ENCODE results near the gene BABAM2.

BABAM2 gene

DNA sequence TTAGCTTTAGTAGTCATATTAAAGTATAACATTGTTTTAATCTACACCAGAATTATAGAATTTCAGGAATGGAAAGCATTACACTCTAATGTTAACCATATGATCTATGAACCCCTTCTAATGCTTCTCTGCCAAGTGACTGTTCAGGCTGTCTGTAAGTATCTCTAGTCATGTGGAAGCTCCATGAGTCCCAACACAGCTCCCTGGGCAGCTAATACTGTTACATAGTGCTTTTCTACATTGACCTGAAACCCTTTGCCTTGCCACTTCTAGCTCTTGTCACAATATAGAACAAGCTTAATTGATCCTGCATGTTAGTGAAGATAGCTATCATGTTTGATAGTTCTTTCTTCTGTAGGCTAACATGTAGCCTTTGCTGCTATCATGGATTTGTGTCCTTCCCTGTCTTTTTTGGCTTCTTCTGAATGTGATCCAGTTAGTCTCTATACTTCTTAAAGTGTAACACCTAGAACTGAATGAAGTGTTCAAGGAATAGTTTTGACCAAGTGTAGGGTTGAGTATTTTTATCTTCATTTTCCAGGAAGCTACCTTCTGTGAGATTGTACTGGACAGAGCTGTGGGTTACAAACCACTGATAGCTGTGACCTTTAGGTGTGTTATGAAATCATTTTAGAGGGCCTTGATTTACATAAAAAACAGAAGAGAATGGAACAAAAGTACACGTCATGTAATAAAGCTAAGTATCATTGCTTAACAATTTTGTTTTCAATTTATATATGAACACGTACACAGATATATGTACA, 23.7 kb downstream of the BABAM2 start:
- DNase-seq, result no peak

DNA sequence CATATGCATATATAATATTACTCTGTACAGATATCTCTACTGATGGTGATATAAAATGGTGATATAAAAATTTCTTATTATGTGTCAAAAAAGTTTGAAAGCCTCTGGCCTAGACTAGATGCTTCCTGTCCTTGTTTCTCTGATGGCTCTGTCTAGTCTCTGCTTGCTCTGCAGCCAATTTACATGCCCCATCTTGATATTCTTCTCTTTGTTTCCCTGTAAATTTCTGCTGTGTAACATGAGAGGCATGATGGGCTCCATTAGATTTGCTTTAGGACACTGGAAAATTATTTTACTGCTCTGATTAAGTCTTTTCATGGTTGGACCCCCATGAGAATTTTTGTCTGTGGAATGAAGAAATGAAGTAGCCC, 24.3 kb downstream of the BABAM2 start:
- no peak for DNase-seq

DNA sequence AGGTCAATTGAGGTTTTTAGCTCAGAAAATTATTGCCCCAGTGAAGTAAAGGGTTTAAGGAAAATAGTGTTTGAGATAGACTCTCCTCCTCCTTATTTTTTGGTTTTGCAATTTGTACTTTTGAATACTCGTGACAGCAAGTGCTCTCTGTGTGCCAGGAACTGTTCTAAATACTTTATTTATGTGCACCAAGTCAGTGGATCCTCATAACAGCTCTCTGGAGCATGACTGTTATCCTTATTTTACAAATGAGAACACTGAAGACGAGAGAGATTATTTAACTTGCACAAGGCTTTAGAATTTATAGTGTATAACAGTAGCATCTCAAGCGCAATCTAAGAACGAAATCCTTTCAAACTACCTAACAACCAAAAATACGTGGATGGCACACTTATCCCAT, 24.7 kb downstream of the BABAM2 start:
- DNase-seq, result no peak

DNA sequence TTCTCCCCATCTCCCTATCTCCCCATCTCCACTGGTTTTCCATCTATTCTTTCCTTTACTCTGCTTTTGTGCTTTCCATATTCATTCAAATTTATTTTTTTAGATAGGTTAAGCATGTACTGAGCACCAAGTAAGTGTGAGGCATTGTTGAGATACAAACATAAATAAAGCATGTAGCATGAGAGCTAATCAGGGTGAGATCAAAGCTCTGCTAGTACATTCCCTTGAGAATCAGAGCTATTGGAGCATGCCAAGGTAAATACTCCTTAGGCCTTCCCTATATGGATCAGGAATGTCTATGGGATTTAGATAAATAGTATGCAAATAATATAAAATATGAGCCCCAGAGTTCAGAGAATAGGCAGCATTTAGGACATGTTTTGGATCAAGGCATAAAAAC, 25.3 kb downstream of the BABAM2 start:
- DNase-seq, result no peak

DNA sequence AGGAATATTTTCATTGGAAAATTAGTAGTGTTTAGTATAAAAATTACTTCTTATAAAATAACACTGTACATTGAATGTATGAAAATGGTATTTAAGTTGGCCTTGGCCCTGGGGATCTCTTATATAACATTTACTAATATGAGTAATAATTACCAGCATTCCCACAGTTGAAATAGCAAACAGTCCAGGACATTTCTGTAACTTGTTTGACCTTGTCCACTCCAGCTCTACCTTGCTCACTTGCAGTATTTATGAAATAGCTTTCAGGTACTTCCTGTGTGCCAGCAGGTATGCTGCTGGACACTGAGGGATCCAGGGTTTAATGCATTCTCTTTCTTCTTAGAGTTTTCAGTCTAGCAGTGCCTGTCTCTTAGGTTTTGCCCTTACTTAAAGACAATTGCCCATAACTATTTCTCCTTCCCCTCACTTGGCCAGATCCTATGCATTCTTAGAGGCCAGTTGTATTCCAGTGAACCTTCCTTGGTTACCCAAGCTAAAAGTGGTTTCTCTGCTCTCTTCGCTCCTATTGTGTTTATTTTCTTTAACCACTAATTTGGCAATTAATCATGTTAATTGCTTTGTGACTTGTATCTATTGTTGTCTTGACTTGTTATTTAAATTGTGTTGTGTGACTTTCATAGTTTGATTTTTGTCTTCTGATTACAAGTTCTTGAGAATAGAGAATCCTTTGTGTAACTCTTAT, 25.9 kb downstream of the BABAM2 start:
- no peak for DNase-seq

DNA sequence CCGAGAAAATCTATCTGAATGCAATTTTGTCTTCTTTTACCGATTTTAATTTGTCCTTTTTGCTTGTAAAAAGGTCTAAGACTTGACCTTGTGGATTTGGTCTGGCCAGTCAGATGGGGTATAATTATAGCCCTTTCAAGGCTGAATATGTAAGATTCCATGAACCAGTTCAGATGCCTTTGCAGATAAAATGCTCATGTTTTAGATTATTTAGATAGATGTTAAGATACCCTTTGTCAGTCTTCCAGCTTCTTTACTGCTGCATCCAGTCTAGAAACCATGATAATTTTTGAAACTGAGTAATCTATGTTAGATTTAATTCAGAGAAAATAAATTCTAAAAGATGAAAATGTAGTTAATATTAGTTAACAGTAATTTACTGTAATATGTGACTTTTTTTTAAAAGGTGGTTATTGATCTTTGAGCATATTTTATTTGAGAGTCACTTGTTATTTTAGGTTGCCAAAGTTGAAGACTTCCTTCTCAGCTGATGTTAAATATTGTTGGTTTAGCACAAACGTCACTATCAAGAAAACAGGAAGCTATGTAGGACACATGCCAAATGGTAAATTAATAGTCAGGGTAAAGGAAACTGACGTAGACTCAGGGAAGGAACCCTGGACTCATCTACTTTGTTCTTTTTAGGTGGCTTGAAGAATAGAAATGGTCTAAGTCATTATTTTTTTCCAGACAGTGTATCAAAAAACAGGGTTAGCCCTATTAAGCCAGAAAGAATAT, 29.8 kb downstream of the BABAM2 start:
- no peak for DNase-seq

DNA sequence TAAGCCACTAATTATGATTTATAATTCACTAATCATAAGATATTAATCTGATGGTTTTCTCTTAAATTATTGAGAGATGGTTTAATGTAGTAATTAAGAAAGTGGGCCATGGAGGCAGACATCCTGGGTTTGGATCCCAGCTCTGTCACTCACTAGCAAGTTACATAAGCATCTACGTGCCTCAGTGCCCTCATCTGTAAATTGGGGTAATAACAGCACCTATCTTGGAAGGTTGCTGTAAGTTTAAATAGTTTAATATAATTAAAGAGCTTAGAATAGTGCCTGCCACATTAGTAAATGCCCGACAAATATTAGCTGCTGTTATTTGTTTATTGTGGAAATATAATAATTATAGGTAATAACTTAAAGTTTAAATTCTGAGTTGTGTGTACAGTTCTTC, 30.9 kb downstream of the BABAM2 start:
- no peak for DNase-seq

DNA sequence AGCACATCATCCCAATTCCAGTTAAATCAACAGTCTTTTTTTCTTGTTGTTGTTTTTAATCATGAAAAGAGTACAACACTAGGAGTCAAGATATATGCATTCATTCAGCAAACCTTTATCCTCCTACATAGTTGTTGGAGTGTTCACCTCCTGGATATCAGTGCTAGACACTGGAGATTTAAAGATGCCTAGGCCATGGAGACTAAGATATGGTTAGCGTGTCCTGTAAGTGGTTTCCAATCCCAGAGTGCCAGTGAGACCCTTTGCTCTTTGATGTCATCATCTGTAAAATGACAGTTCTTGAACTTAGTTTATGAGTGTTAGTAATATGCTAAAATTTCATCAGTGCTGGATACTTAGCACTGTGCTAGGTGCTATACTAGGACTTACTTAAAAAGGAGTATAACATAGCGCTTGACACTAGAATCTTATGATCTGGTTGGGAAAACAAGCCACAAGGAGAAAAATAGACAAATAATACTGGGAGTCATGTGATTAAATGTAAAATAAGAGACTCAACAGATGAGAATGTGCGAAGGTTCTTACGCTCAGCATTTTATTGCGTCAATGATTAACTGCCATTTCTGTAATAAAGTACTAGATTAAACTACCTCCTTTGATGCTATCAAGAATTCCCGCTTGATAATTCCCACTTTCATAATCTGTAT, 31.5 kb downstream of the BABAM2 start:
- no peak for DNase-seq

DNA sequence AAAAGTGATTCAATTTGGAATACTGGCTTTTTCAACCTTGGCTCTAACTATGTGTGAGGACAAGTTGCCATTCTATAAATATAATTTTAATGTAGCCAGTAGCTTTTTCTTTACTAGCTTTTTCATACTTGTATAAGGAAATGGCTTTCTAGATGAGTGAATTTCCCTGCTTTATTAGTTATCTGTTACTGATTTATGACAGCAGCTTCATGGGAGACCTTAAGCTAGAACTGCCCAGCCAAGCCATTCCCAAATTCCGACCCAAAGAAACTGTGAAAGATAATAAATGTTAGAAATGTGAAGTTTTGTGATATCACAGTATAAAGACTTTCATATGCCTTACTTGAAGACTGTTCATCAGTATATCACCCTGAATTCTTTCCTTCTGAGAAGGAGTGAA, 32.3 kb downstream of the BABAM2 start:
- no peak for DNase-seq

DNA sequence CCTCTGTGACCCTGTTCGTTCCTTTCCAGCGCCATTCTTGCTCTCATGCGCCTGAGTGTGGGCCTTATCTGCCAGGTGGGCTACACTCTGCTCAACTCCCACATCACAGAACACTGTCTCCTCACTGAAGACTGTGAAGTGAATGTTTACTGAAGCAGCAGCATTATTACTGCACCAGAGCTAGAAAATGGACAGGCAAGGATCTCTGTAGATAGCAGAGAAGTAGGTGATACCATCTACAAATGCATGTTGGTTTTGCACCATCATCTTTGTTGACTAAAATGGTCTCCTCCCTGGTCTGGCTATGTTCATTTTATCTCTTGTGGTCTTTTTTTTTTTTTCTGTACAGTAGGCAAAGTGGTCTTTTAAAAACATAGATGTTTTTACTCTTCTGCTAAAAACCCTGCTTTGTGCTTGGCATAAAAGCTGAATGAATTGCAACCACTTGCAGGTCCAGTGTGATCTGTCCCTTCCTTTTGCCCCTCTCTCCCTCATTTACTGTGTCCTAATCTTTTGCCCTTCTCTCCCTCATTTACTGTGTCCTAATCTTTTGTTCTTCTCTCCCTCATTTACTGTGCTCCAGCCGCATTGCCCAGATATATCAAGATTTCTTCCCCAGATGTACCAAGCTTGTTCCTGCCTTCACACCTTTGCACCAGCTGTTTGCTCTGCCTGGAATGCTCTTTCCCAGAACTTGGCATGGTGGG, 35.4 kb downstream of the BABAM2 start:
- no peak for DNase-seq

DNA sequence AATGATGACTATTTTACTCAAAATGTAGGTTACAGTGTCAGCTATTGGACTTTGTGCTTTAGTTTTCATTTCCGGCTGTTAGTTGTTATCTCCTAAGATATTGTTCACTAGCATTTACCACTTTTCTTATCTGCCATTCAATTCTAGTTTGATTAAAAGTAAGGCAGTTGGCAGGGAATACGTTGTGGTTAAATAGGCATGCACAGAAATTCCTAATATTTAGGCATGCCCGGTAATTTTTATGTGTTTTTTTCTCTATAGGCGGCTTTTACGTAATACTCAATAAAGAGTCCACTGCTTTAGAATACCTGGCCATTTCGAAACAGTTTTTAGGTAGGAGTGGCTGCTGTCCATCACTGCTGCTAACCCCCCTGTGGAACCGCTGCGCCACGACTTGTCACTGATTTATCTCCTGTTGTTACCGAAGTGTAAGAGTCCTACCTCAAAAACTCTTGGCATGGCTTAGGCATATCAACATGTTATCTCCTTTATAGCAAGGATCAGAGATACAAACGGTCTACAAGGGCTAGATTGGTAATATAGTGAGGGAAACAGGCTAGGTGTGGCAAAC, 39.5 kb downstream of the BABAM2 start:
- DNase-seq, result no peak

DNA sequence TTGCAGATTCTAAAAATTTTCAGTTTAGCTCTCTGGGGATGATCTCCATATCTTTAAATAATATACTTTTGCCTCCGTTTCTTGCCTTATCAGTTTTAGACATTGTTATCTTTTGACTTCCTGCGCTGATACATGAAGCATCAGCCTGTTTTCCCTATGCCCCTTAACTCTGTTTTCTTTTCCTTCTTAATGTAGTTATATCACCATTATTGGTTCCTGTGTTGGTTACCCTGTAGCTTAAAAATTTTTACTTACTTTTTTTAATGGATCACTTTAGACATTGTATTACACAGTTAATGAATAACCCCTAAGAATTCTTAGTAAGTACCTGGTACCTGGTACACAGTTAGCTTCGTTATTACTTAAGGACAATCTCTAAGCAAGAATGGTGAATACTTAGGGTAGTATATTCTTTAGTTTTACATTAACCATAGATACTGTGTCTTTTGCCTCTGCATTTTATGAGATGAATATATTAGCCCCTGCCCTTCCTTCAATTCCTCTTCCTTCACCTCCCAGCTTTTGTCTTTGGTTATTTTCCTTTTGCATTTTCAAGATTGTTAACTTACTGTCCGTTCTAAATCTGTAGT, 40.9 kb downstream of the BABAM2 start:
- no peak for DNase-seq

DNA sequence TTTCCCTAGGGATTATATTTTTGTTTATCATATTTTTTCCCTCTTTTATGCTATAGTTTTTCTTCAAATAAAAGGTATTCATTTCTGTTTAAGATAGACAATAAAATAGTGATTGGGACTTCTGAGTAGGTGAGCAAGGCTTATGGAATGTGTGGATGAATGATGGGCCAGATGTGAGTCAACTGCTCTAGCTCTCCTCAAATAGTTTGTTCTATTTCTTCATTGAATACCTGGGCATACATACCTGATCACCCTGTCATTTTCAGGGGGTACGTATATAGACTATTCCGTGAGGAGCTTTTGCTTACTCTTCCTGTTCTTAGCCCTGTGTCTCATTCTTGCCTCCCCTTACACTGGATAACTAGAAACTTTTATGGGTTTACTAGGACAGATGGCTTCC, 41.9 kb downstream of the BABAM2 start:
- DNase-seq, result no peak

DNA sequence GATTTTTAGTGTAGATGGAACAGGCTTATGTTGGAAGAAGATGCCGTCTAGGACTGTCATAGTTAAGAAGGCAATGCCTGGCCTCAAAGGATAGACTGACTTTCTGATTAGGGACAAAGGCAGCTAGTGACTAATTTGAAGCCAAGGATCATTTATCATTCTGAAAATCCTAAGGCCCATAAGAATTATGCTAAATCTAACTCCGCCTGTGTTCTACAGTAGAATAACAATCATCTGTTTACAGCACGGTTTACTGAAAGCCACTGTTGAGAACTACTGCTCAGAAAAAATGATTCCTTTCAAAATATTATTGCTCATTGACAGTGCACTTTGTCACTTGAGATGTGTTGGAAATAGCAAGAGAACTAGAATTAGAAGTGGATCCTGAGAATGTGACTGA, 44.5 kb downstream of the BABAM2 start:
- no peak for DNase-seq

DNA sequence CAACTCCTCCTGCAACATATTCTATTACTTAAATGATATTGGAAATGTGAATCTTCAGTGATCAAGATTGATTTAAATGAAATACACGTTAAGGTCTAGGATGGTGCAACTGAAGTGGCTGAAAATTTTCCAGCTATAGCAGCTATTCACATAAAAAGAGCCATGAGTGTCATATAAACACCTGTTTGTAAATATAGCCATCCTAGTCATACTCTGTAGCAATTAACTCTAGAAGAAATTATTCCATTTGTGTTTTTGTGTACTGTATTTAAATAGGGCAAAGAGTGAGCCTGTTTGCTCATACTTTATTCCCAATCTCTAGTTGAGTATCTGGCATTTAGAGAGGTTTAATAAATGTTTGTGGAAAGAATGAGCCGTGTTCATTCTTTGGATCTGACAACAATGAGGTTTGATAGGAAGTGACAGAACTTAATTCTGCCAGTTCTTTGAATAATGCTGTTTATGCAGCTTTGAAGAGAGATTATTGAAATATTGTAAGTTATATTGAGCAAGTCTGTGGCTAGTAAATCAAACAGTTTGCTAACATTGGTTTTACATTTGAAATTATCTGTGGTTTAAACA, 49.7 kb downstream of the BABAM2 start:
- no peak for DNase-seq

DNA sequence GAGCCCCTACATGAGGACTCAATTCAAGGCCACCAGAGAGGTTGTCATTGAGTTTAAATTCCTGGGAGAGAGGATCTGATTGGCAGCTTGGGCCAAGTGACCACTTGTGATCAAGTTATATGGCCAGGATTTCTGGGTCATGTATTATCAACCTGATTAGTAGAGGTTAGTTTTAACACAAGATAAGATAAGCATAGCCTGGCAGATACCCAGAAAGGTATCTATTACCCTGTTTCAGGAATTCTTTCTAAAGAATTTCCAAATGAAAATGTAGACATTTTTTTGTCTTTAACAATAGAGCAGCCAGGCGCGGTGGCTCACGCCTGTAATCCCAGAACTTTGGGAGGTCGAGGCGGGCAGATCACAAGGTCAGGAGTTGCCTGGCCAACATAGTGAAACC, 50.5 kb downstream of the BABAM2 start:
- DNase-seq, result no peak

DNA sequence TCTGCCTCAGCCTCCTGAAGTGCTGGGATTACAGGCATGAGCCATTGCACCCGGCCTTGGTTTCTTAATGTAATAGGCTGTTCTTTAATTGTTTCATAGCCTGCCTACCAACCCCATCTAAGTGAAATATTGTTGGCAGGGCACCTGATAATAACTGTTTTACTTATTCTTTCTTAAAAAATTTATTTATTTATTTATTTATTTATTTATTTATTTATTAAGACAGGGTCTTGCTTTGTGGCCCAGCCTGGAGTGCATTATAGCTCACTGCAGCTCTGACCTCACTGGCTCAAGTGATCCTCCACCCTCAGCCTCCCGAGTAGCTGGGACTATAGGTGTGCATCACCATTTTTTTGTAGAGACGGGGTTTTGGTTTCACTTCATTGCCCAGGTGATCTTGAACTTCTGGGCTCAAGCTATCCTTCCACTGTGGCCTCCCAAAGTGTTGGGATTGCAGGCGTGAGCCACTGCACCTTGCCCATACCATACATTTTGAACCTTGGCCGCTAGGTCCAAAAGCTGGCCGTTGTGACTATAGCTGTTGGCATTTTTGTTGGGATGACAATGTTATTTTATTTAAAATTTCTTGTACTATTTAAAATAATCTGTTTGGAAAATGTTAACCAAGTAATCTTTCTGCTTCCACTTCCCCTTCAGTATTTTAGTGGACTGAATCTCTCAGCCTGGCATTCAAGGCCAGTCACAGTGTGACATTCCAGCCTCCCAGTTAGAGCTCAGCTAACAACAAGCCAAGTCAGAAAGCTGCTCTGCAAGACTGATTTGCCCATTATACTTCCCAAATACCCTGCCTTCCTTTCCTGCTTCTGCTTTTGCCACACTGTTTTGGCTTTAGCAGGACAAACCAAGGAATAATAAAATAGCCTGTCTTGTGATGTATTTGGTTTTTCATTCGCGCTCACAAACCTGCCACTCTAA, 52.4 kb downstream of the BABAM2 start:
- DNase-seq, result no peak

DNA sequence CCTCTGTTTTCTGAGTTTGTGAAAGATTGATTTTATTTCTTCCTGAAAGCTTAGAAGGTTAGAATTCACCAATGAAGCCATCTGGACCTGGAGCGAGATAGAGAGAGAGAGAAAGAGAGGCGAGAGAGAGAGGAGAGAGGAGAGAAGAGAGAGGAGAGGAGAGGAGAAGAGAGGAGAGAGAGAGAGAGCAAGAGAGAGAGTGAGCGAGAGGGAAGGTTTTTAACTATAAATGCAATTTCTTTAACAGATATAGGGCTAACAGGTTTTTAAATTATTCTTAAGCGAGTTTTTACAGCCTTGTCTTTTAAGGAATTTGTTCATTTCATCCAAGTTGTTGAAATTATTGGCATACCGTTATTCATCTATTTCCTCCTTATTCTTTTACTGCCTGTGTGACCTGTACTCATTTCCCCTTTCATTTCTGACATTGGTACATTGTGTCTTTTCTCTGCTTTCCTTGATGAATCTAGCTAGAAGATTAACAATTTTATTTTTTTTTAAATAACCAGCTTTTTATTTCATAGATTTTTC, 56.1 kb downstream of the BABAM2 start:
- DNase-seq, result no peak

DNA sequence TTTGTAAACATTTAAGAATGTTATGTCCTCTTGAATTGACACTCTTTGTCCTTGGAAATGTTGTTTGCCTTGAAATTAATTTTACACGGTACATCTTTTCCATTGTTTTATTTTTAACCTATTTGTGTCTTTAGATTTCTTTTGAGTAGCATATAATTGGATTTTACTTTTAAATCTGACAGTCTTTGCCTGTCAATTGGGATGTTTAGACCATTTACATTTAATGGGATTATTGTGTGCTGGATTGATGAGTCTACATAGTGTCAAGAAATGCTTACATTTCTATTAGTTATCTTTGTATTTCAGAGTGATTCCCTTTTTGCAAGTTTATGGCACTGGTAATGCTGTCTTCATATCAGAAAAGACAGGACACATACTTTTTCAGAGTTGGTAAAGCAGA, 61.5 kb downstream of the BABAM2 start:
- no peak for DNase-seq

DNA sequence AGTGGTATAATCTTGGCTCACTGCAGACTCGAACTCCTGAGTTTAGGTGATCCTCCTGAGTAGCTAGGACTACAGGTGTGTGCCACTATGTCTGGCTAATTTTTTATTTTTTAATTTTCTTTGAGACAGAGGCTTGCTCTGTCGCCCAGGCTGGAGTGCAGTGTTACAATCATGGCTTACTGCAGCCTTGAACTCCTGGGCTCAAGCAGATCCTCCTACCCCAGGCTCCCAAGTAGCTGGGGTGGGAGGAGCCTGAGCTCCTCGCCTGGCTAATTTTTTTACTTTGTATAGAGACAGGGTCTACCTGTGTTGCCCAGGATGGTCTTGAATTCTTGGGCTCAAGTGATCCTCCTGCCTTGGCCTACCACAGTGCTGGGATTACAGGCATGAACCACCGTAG, 62.5 kb downstream of the BABAM2 start:
- DNase-seq, result no peak

Measured in activated CD4-positive, alpha-beta T cell treated with anti-CD3 and anti-CD28 coated beads for 4 hours (primary cell).